GM12801 (cell line): ENCODE measurements around the gene PCSK6.

Source experiments
- TF ChIP-seq, protein P1 (sequence below): IDR thresholded peaks from one replicate; pipeline ENCODE4 v1.5.1; 2011; ENCODE audit warnings: control low read depth; ENCODE audit not compliant: insufficient read length; ENCODE audit errors: extremely low read depth

The PCSK6 gene

DNA sequence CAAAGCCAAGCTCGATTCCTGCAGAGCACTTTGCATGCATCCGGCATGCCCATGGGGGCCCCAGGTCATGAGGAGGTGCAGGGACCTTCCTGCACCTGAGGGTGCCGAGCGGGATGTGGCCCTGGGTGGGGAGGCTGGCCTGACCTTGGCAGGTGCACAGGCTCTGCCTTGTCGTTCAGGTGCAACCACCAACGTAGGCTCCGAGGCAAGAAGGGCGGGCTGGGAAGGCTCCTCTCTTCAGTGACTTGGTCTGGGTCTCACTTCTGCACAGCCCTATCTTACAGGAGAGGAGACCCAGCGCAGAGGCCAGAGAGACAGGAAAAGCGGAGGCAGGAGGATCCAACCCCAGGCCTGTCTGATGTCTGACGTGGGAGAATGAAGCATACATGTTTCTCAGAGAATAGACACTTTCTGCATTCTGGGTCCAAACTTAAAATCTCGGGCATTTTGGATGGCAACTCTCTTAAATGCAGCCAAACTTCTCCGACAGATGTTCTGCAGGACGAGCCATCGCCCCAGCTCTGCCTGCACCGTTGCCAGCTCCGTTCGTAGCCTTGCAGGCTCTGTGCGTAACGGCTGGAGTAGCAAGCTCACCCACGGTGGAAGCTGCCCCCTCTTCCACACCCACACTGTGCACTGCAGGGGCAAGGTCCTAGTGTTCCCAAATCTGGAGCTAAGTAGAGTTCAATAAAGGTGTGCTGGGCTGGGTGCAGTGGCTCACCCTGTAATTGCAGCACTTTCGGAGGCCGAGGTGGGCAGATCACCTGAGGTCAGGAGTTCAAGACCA lies 133.6 kb downstream of the PCSK6 start:
- TF ChIP-seq, protein P1, sequence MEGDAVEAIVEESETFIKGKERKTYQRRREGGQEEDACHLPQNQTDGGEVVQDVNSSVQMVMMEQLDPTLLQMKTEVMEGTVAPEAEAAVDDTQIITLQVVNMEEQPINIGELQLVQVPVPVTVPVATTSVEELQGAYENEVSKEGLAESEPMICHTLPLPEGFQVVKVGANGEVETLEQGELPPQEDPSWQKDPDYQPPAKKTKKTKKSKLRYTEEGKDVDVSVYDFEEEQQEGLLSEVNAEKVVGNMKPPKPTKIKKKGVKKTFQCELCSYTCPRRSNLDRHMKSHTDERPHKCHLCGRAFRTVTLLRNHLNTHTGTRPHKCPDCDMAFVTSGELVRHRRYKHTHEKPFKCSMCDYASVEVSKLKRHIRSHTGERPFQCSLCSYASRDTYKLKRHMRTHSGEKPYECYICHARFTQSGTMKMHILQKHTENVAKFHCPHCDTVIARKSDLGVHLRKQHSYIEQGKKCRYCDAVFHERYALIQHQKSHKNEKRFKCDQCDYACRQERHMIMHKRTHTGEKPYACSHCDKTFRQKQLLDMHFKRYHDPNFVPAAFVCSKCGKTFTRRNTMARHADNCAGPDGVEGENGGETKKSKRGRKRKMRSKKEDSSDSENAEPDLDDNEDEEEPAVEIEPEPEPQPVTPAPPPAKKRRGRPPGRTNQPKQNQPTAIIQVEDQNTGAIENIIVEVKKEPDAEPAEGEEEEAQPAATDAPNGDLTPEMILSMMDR: no peak

DNA sequence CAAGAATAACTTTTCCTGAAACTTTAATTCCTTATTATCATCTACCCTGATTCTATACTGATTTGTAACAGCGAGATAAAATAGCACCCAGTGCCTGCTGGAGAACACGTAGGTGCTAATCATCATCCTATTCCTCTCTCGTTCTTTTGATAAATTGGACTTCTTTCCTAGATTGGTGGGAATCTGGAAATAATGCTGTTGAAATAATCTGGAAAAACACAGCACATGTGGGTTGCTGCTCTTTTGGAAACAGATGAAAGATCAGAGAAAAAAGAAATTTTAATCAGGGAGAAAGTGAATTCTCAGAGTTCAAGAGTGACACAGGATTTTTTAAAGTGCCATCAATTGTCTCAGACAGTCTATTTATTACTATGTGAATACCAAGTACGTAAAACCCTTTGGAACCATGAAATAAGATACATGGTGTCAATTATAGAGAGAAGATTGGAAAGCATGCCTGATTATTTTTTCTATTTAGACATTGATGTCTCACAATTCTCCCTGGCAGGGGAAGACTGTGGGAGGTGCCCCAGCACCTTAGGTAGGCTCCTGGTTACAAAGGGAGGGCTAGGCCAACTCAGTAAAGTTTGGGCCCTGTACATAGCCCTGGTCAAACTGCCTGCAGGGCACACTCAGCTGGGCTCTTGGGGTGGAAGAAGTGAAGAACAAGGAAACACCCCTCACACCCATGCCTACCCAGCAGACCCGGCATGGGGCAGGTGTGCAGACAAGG lies 134.4 kb downstream of the PCSK6 start:
- TF ChIP-seq, protein P1: no peak

DNA sequence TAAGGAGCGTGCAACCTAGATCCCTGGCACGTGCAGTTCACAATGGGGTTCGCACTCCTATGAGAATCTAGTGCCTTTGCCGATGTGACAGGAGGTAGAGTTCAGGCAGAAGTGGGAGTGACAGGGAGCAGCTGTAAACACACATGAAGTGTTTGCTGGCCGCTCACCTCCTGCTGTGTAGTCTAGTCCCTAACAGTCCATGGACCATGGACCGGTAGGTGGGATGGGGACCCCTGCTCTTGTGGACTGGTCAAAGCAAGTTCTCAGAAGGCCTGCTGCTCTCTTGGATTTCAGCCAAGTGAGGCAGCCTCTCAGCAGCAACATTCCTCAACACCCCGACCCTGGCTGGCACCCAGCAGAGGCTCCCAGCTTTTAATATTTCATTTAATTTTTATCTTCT lies 136.3 kb downstream of the PCSK6 start:
- TF ChIP-seq, protein P1: no peak

DNA sequence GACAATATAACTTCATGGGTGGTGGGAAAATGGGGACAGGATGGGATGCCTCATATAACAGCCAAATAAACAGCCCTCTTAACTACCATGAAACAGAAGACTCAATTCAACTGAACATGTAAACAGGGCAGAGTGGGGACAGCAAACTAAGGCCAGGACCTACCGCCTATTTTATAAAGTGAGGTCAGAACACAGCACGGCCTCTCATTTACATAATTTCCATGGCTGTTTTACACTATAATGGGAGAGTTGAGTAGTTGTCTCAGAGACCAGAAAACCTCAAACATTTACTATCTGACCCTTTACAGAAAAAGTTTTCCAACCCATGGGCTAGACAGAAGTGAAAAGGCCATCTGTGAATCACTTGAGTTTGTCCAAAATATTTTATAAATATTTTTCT lies 137.8 kb downstream of the PCSK6 start:
- TF ChIP-seq, protein P1: no peak

DNA sequence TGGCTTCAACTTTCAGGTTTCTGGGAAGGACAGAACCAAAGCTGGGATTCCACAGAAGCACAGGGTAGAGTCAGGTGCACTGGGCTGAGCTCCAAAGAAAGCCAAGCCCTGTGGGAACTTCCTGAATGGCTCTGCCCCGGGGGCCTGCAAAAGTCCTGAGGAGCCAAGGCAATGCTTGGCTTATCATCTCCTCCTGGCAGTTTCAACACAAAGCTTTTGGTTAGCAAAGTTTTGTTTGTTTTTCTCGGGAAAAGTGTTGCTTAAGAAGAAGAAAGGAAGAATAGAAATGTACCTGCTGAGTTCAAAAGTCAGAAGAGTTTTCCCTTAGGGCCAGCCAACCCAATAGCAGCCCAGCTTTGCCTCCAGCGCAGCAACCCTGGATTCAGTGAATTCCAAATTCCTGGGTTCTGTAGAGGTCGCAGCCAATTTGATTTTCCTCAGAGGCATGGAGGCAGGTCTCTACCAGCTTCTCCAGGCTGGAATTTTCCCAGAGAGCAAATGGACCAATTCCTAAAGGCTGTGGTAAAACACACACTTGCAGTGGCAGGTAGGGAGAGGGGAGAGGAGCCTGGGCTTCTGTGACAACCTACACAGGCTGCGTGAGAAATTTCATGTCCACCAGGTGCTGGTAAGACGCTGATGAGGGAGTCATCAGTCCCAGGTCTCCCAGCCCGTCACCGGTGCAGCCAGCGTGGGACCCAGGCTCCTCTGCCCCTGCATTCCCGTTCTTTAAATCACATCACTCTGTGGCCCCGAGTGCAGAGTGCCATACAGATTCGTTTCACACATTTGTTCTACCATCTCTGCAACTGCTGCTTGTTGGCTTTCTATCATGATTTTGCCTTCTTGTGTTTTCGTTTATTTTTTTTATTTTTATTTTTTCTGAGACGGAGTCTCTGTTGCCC lies 140.2 kb downstream of the PCSK6 start:
- TF ChIP-seq, protein P1: no peak

DNA sequence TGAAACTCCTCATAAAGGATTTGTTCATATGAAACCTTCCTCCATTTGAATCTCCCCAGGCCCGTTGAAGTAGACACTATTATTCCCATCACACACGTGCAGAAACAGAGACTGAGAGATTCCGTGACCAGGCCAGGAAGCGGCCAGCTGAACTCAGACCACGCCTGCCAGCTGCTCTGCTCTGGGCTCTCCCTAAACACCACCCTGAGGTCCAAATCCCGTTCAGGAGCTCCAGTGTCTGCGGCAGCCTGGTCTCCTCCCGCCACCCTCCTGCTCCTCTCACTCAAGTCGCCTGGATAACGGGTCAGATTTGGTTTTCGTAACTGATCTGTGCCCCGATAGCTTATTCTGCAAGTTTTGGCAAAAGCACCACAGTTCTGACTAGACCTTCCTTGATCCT lies 140.9 kb downstream of the PCSK6 start:
- TF ChIP-seq, protein P1: no peak

DNA sequence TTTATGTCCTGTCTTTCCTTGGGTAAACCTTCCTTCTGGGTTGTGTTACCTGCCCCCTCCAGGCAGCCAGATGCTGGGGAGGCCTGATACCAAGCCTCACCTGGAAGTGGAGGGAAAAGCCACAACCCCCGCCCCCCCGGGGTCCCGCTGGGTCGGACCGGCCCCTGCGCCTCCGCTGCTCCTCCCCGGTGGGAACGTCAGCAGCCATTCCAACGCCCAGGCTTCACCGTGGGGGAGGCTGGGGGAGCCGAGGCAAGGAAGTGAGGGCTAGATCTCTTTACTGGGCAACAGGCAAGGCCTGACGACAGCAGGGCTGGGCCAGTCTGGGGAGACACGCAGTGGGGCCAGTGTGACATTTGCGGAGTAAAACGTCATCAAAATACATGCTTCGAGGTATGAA lies 141.5 kb downstream of the PCSK6 start:
- TF ChIP-seq, protein P1: no peak
